Left ventricle myocardium inferior (tissue), 1 donor: ENCODE results near the gene PDE5A. TPM values are rescaled to one million over a fixed set of nuclear protein-coding genes. Genes with fewer than 3 reads are reported as not detected.

ENCODE experiments used
- DNase-seq: peaks from one replicate; pipeline ENCODE4 v3.0.0-alpha.2; 2020
- H3K27ac ChIP-seq: fragments of 200-600 bp; replicated peaks from 2 replicates; pipeline ENCODE4 v1.8.0; 2021
- H3K27me3 ChIP-seq: fragments of 200-600 bp; 2 replicates; pipeline ENCODE4 v1.8.0; 2021; ENCODE audit warnings: low read depth
- H3K36me3 ChIP-seq: fragments of 200-600 bp; 2 replicates; pipeline ENCODE4 v1.8.0; 2021
- H3K4me1 ChIP-seq: fragments of 200-600 bp; 2 replicates; pipeline ENCODE4 v1.8.0; 2021
- H3K4me3 ChIP-seq: fragments of 200-600 bp; 2 replicates; pipeline ENCODE4 v1.8.0; 2021; ENCODE audit warnings: mild to moderate bottlenecking, moderate library complexity
- H3K9me3 ChIP-seq: fragments of 200-600 bp; replicated peaks from 2 replicates; pipeline ENCODE4 v1.8.0; 2021
- intact Hi-C: fragments of 100-400 bp; cut with micrococcal nuclease; formaldehyde crosslinking; loops from one replicate; pipeline ENCODE4 v1.11.0; 2022
- long read RNA-seq: library from polyadenylated mRNA; unstranded; transcript quantifications from one replicate; pipeline ENCODE4 v2.0.0, GENCODE V29; 2021
- total RNA-seq: library from RNA; stranded (reverse); fragmentation: NEBNext Ultra II Directional; extraction: Animal tissue kit (Norgen Biotek cat#: 25700); gene quantifications from one replicate; pipeline ENCODE4 v1.2.1, GENCODE V29; 2021
- TF ChIP-seq, protein P1 (sequence below): fragments of 200-600 bp; IDR thresholded peaks from 2 replicates; pipeline ENCODE4 v1.8.0; 2021; ENCODE audit warnings: antibody characterized with exemption, mild to moderate bottlenecking, borderline replicate concordance
- donor health status: DM: no; HTN: yes; CAD: no; lungs with severe emphysema.

Gene PDE5A
- total RNA-seq, result 8.2 TPM
- long read RNA-seq, full-length matches to known transcripts, result 4 of 6 reads
- long read RNA-seq, partial matches to known transcripts, result 2 of 6 reads
- long read RNA-seq, other reads (novel, unspliced or antisense), result 0 of 6 reads

DNA sequence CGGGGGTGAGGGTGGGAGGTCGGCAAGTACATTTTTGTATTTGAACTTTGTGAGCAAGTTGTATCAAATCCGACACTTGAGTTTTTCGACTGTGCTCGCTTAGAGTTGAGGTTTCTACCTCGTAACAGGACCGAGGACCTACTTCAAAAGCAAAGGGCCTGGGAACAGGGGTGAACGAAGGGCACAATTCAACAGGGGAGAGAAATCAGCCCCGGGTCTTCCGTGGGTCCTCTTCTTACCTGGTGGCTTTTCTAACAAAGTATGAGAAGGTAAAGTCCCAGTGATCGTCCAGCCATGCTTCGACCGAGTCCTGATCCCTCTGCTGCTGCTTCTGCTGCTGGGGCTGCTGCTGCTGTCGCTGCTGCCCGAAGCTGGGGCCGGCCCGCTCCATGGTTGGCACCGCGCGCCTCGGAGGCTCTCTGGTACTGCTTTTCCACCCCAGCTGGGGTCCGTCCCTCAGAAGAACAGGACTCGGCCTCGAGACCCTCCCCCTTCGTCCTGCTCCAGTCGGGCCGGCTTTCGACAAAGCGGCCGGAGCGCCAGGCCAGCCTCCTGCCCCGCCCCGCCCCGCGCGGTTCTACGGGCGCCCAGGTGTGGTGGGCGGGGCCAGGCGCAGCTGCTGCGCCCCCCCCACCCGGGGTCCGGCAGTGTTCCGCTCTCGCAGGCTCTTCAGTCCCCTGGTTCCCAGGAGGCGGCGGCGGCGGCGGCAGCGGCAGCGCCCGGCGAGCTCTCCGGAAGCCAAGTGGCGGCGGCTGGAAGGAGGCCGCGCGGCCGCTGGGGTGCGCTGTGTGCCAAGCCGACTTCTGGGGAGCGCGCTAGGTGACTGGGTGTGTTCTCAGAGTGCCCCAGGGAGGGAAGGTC lies at the start of gene PDE5A:
Gene PDE5A (minus strand): TSS at position 524 of the 861 bp plus-strand sequence. CDS start 133 bp downstream, at position 391.
- peaks cover 28% of the 10 kb centered on the region for H3K4me1 ChIP-seq
- peak within 1 kb of the TSS; percentile 89 for H3K4me3 ChIP-seq
- H3K27ac ChIP-seq, result peak within 1 kb of the TSS; percentile 90
- no peaks in the 10 kb centered on the region for H3K36me3 ChIP-seq
- intact Hi-C loops, result no loop called here
- TF ChIP-seq, protein P1, sequence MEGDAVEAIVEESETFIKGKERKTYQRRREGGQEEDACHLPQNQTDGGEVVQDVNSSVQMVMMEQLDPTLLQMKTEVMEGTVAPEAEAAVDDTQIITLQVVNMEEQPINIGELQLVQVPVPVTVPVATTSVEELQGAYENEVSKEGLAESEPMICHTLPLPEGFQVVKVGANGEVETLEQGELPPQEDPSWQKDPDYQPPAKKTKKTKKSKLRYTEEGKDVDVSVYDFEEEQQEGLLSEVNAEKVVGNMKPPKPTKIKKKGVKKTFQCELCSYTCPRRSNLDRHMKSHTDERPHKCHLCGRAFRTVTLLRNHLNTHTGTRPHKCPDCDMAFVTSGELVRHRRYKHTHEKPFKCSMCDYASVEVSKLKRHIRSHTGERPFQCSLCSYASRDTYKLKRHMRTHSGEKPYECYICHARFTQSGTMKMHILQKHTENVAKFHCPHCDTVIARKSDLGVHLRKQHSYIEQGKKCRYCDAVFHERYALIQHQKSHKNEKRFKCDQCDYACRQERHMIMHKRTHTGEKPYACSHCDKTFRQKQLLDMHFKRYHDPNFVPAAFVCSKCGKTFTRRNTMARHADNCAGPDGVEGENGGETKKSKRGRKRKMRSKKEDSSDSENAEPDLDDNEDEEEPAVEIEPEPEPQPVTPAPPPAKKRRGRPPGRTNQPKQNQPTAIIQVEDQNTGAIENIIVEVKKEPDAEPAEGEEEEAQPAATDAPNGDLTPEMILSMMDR, result peak; percentile 84
- H3K9me3 ChIP-seq, result no peaks in the 10 kb centered on the region
- H3K27me3 ChIP-seq, result no peaks in the 10 kb centered on the region
- peak; percentile 80 for DNase-seq

DNA sequence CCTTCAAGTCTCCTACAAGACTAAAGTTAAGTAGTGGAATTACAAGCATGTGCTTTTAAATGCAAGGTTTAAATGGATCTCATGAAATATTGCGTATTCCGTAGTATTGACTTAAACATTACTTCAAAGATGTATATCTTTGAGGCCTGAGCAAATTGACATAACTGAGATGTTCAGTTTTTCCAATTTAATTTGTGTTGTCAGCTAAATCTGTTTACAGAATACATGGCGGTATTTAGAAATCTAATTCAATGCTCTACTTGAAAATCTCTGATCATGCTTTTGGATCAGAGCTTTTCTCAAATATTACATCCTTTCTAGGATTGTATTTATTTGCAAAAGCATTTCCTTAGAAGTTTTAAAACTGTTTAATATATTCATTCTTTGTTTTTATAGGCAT lies 47.5 kb upstream of the PDE5A start:
- Histone ChIP-seq H3K27ac (no peak overlapping the region), H3K36me3 (no peaks in the 10 kb centered on the region), H3K9me3 (no peaks in the 10 kb centered on the region), H3K4me1 (no peaks in the 10 kb centered on the region), H3K27me3 (no peaks in the 10 kb centered on the region), H3K4me3 (no peak overlapping the region)
- no peak for DNase-seq
- TF ChIP-seq, protein P1, result no peak
- intact Hi-C loops, result no loop called here

DNA sequence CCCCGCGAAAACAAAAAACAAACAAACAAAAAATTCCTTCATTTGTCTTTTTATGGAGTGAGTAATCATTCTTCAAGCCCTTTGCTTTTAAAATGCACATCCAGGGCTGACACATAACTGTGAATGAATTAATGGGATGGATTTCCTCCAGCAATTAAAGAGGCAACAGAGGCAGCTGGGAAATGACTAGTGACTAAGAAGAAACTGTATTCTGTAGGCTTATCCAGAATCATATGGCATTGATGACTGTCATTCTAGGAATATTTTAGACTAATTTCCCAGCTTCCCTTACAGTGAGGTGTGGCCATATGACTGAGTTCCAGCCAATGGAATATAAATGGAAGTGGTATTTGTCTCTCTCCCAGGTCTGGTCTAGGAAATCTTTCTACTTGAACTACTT lies 46.8 kb upstream of the PDE5A start:
- Histone ChIP-seq H3K4me3 (no peak overlapping the region), H3K9me3 (no peaks in the 10 kb centered on the region), H3K27ac (no peak overlapping the region), H3K27me3 (no peaks in the 10 kb centered on the region), H3K4me1 (no peaks in the 10 kb centered on the region), H3K36me3 (no peaks in the 10 kb centered on the region)
- intact Hi-C loops, result no loop called here
- TF ChIP-seq, protein P1, result no peak
- DNase-seq, result no peak

DNA sequence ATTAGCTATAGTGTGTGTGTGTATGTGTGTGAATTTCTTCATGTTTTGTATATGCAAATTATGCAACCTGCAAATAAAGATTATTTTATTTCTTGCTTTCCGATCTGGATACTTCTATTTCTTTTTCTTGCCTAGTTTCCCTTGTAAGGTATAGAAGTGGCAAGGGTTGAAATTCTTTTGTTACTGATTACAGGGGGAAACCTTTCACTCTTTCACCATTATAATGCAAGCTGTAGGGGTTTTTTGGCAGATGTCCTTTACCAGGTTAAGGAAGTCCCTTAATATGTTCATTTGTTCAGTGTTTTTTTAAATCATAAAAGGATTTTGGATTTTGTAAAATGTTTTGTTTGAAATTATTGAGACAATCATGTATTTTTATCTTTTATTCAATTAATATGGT lies 44.3 kb upstream of the PDE5A start:
- TF ChIP-seq, protein P1, result no peak
- Histone ChIP-seq H3K4me3 (no peak overlapping the region), H3K27me3 (no peaks in the 10 kb centered on the region), H3K9me3 (no peaks in the 10 kb centered on the region), H3K4me1 (no peaks in the 10 kb centered on the region), H3K27ac (no peak overlapping the region), H3K36me3 (no peaks in the 10 kb centered on the region)
- DNase-seq, result no peak
- intact Hi-C loops, result no loop called here

DNA sequence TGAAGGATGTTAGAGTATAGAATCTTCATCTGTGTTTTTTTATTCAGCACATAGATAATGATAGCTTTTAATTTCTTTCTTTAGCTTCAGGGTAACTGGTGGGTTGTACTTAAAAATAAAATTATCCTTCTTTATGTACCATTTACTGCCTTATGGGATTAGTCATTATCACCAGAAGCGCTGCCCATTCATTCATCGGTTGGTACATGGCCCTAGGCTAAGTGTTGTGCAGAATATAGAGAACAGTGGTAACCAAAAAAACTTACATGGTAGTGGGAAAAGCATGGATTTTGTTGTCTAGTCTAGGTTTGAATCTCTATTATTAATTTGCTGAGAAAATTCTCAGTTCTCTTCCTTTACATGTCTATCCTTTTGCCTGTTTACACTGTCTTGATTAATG lies 43.5 kb upstream of the PDE5A start:
- Histone ChIP-seq H3K4me1 (no peaks in the 10 kb centered on the region), H3K9me3 (no peaks in the 10 kb centered on the region), H3K27ac (no peak overlapping the region), H3K36me3 (no peaks in the 10 kb centered on the region), H3K27me3 (no peaks in the 10 kb centered on the region), H3K4me3 (no peak overlapping the region)
- DNase-seq, result no peak
- intact Hi-C loops, result no loop called here
- TF ChIP-seq, protein P1, result no peak
